HCT116 (cell line): Measurements from ENCODE around the gene ADGRA1. TPM values are rescaled to one million over a fixed set of nuclear protein-coding genes. Genes with fewer than 3 reads are reported as not detected.

ENCODE experiments used
- ATAC-seq: fragments of 200-7000 bp; cut with Tn5 transposase; 2 replicates; pipeline ENCODE4 v1.9.1; 2020; ENCODE audit warnings: mild to moderate bottlenecking, moderate library complexity
- BruUV-seq: library from RNA; stranded (reverse); fragments of 400-500 nt; replicated peaks from 2 replicates; lab custom pipeline; 2021; lab: Mats Ljungman, UMichigan
- CTCF ChIA-PET: fragments of 300-600 bp; sonication (Branson Sonifier 250); formaldehyde crosslinking; loops from one replicate; lab custom pipeline; 2021; ENCODE audit warnings: antibody characterized with exemption; lab: Charles Lee
- POLR2A ChIA-PET: fragments of 300-600, 350-600 bp; sonication (Branson Sonifier 250); formaldehyde crosslinking; loops from one replicate; lab custom pipeline; 2021; ENCODE audit warnings: antibody characterized with exemption; lab: Charles Lee
- RAD21 ChIA-PET, 2 experiments: fragments of 300-600 bp; sonication (Branson Sonifier 250); formaldehyde crosslinking; loops; one replicate each; lab custom pipeline; 2023; ENCODE audit warnings: low total read pairs in 2 of 2; ENCODE audit not compliant: uncharacterized antibody in 2 of 2, unreplicated experiment in 2 of 2, low non-redundant PET in 1 of 2; lab: Charles Lee
- DNase-seq: peaks from one replicate; pipeline ENCODE4 v3.0.0-alpha.2; 2010; ENCODE audit warnings: low read depth, low spot score
- H2AFZ ChIP-seq: fragments of 200-600 bp; shearing (Covaris generic), sonication (generic); 2 replicates; pipeline ENCODE4 v1.6.1; 2017; ENCODE audit warnings: low read depth, mixed run types, mixed read lengths, antibody characterized with exemption, low read length; ENCODE audit not compliant: poor library complexity, severe bottlenecking
- H3K27ac ChIP-seq: 2 replicates; pipeline ENCODE4 v1.5.1; 2012; ENCODE audit warnings: low read depth, low read length
- H3K27me3 ChIP-seq: fragments of 200-600 bp; sonication (generic); 2 replicates; pipeline ENCODE4 v1.6.1; 2016; ENCODE audit warnings: mixed run types, low read length, mixed read lengths; ENCODE audit not compliant: insufficient read depth
- H3K36me3 ChIP-seq, 2 experiments: fragments of 200-500 bp in 1 of 2; fragments of 200-600 bp in 1 of 2; sonication (Bioruptor generic) in 1 of 2; sonication (generic) in 1 of 2; 2 replicates each; pipeline versions ENCODE4 v1.5.1 to v1.6.1; 2014 to 2016; ENCODE audit warnings: low read length in 2 of 2, inconsistent platforms in 1 of 2, mixed read lengths in 1 of 2, mixed run types in 1 of 2; ENCODE audit not compliant: insufficient read depth in 2 of 2, control insufficient read depth in 1 of 2
- H3K4me1 ChIP-seq, 2 experiments: fragments of 200-600 bp in 1 of 2; sonication (generic) in 1 of 2; 2 replicates each; pipeline versions ENCODE4 v1.5.1 to v1.6.1; 2012 to 2017; ENCODE audit warnings: low read length in 2 of 2, inconsistent platforms in 1 of 2, mild to moderate bottlenecking in 1 of 2, mixed read lengths in 1 of 2, mixed run types in 1 of 2, moderate library complexity in 1 of 2; ENCODE audit not compliant: insufficient read depth in 2 of 2, control insufficient read depth in 1 of 2
- H3K4me2 ChIP-seq: fragments of 200-600 bp; sonication (generic); 2 replicates; pipeline ENCODE4 v1.6.1; 2017; ENCODE audit warnings: mixed run types, low read length, mixed read lengths
- H3K4me3 ChIP-seq, 2 experiments: fragments of 200-600 bp in 1 of 2; sonication (generic) in 1 of 2; replicated peaks in 1 of 2; 2 replicates each; pipeline ENCODE4 v1.5.1; 2011 to 2016; ENCODE audit warnings: low read length in 2 of 2, control low read depth in 1 of 2, low read depth in 1 of 2, mild to moderate bottlenecking in 1 of 2, mixed read lengths in 1 of 2, mixed run types in 1 of 2
- H3K79me2 ChIP-seq: fragments of 200-600 bp; sonication (generic); 2 replicates; pipeline ENCODE4 v1.6.1; 2017; ENCODE audit warnings: mild to moderate bottlenecking, mixed run types, low read length, moderate library complexity, mixed read lengths; ENCODE audit not compliant: insufficient read depth
- H3K9ac ChIP-seq: fragments of 200-600 bp; sonication (generic); 2 replicates; pipeline ENCODE4 v1.6.1; 2016; ENCODE audit warnings: low read length, mixed read lengths
- H3K9me2 ChIP-seq: fragments of 200-600 bp; sonication (generic), shearing (Covaris generic); 2 replicates; pipeline ENCODE4 v1.6.1; 2017; ENCODE audit warnings: mixed run types, mild to moderate bottlenecking, moderate library complexity; ENCODE audit not compliant: insufficient read depth
- H3K9me3 ChIP-seq, 2 experiments: fragments of 200-500 bp in 1 of 2; fragments of 200-600 bp in 1 of 2; sonication (Bioruptor generic) in 1 of 2; sonication (generic) in 1 of 2; 2 replicates each; pipeline ENCODE4 v1.6.1; 2014 to 2017; ENCODE audit warnings: low read length in 2 of 2, mixed read lengths in 2 of 2, inconsistent platforms in 1 of 2, low read depth in 1 of 2, mild to moderate bottlenecking in 1 of 2, mixed run types in 1 of 2, moderate library complexity in 1 of 2; ENCODE audit not compliant: control insufficient read depth in 1 of 2, insufficient read depth in 1 of 2
- H4K20me1 ChIP-seq: fragments of 200-600 bp; sonication (generic), shearing (Covaris generic); 2 replicates; pipeline ENCODE4 v1.6.1; 2017; ENCODE audit warnings: mixed run types, mild to moderate bottlenecking, moderate library complexity; ENCODE audit not compliant: insufficient read depth
- CBX3 ChIP-seq: IDR thresholded peaks from 2 replicates; pipeline ENCODE4 v1.6.1; 2012; ENCODE audit warnings: low read depth
- CEBPB ChIP-seq: IDR thresholded peaks from 2 replicates; pipeline ENCODE4 v1.6.1; 2012; ENCODE audit warnings: low read depth
- CTCF ChIP-seq, 3 experiments: fragments of 200-600 bp in 1 of 3; sonication (generic) in 1 of 3; IDR thresholded peaks in 2 of 3; conservative IDR thresholded peaks in 1 of 3; 2 replicates each; pipeline ENCODE4 v1.5.1; 2012 to 2017; ENCODE audit warnings: low read depth in 2 of 3, low read length in 2 of 3, antibody characterized with exemption in 1 of 3, borderline replicate concordance in 1 of 3, control low read depth in 1 of 3, mild to moderate bottlenecking in 1 of 3, mixed read lengths in 1 of 3, mixed run types in 1 of 3, moderate library complexity in 1 of 3; ENCODE audit not compliant: insufficient read depth in 1 of 3
- EGR1 ChIP-seq: IDR thresholded peaks from 2 replicates; pipeline ENCODE4 v1.6.1; 2012; ENCODE audit warnings: low read depth
- EZH2phosphoT487 ChIP-seq: fragments of 200-600 bp; IDR thresholded peaks from 2 replicates; pipeline ENCODE4 v1.6.1; 2018; ENCODE audit warnings: antibody characterized with exemption, borderline replicate concordance
- POLR2A ChIP-seq: IDR thresholded peaks from 2 replicates; pipeline ENCODE4 v1.7.0; 2011; ENCODE audit warnings: borderline replicate concordance; ENCODE audit not compliant: insufficient read depth, insufficient read length; ENCODE audit errors: extremely low read depth
- POLR2AphosphoS5 ChIP-seq: IDR thresholded peaks from 2 replicates; pipeline ENCODE4 v1.6.1; 2011; ENCODE audit warnings: mild to moderate bottlenecking, low read depth, low read length, moderate library complexity
- SP1 ChIP-seq: IDR thresholded peaks from 2 replicates; pipeline ENCODE4 v1.6.1; 2012; ENCODE audit warnings: low read depth
- TCF7L2 ChIP-seq: IDR thresholded peaks from 2 replicates; pipeline ENCODE4 v1.7.0; 2011; ENCODE audit warnings: borderline replicate concordance, inconsistent platforms; ENCODE audit not compliant: insufficient read depth, insufficient read length; ENCODE audit errors: extremely low read depth
- ZFX ChIP-seq: fragments of 450-650 bp; IDR thresholded peaks from 2 replicates; pipeline ENCODE4 v1.6.1; 2017
- intact Hi-C: fragments of 100-400 bp; cut with micrococcal nuclease; formaldehyde crosslinking; loops from 2 replicates; pipeline ENCODE4 v1.10.0; 2022
- total RNA-seq: library from RNA; stranded (reverse); gene quantifications from one replicate; pipeline ENCODE4 v1.2.1, GENCODE V29; 2021; ENCODE audit not compliant: unreplicated experiment

Gene ADGRA1
- total RNA-seq, 1 experiment from 2014 or later = not detected

- RAD21 ChIA-PET = no interaction called here
- TF ChIP-seq EGR1 (no peak), CEBPB (no peak), POLR2AphosphoS5 (no peak), TCF7L2 (no peak), CBX3 (no peak), CTCF (IDR thresholded peaks at IDR 0.05 in 2 of 3, conservative IDR thresholded peaks at IDR 0.05 in 1 of 3; ENCODE audit: borderline replicate concordance in 1 of 3, insufficient read depth in 1 of 3, low read depth in 2 of 3, low read length in 2 of 3) (no peak), EZH2phosphoT487 (no peak), SP1 (no peak), POLR2A (no peak), ZFX (no peak)
- TF ChIP-seq, all 23 proteins: peak for 0
- no peaks in the 10 kb centered on the region for H3K27me3 ChIP-seq
- H3K4me3 ChIP-seq = no peak overlapping the region
- H3K9me2 ChIP-seq = no peaks in the 10 kb centered on the region
- no peak overlapping the region for H3K4me2 ChIP-seq
- H3K27ac ChIP-seq = no peak overlapping the region
- H2AFZ ChIP-seq = no peak overlapping the region
- peaks cover 0 to 4% of the 10 kb centered on the region in 2 experiments; a peak in 2 of 4 replicates for H3K4me1 ChIP-seq
- H3K36me3 ChIP-seq = no peaks in the 10 kb centered on the region
- DNase-seq (no peak), ATAC-seq (no peak)
- H3K79me2 ChIP-seq = no peaks in the 10 kb centered on the region
- ChIA-PET CTCF (no interaction called here), POLR2A (no interaction called here)
- no TSS peak for BruUV-seq
- H3K9me3 ChIP-seq = no peaks in the 10 kb centered on the region
- H4K20me1 ChIP-seq = no peaks in the 10 kb centered on the region
- intact Hi-C loops = no loop called here
- H3K9ac ChIP-seq = no peak overlapping the region
Measured at GRCh38 chr10:133129071-133129858, 41.5 kb downstream of the ADGRA1 start.
